Stimulated activated CD4-positive, alpha-beta T cell treated with anti-CD3 and anti-CD28 coated beads, Interleukin-4, amount 100 ng/mL, for 24 hours (primary cell): Measurements from ENCODE around the gene TAF9B.
A peak's percentile ranks its signal among the peaks of the same experiment; 100 is the strongest.
"Not testable (repeated sequence)": the region's sequence is repeated elsewhere in the genome, so short reads cannot be mapped to it uniquely, and the experiment has no call there.

Experiments
- DNase-seq: peaks from one replicate; pipeline ENCODE4 v3.0.0-alpha.2; 2020

The TAF9B gene

GRCh38 chrX:78139160-78140123 is at the start of gene TAF9B:
Gene TAF9B, minus strand, starts transcription at chrX:78139650. Its CDS starts 39 bp downstream, at chrX:78139611.
- DNase-seq, result peak; percentile 83

GRCh38 chrX:78182881-78183280 is 43.4 kb upstream of the TAF9B start:
- no peak for DNase-seq

GRCh38 chrX:78181307-78181706 is 41.9 kb upstream of the TAF9B start:
- no peak for DNase-seq

- no peak for DNase-seq
Observed at GRCh38 chrX:78168065-78168464, 28.6 kb upstream of the TAF9B start.

GRCh38 chrX:78165425-78165824 is 26.0 kb upstream of the TAF9B start:
- DNase-seq, result no peak

GRCh38 chrX:78163175-78163574 is 23.7 kb upstream of the TAF9B start:
- DNase-seq, result not testable (repeated sequence)

- DNase-seq, result not testable (repeated sequence)
Observed at GRCh38 chrX:78160711-78161110, 21.3 kb upstream of the TAF9B start.

- not testable (repeated sequence) for DNase-seq
Observed at GRCh38 chrX:78157846-78158245, 18.4 kb upstream of the TAF9B start.

GRCh38 chrX:78157373-78157772 is 17.9 kb upstream of the TAF9B start:
- not testable (repeated sequence) for DNase-seq

- not testable (repeated sequence) for DNase-seq
Observed at GRCh38 chrX:78147002-78147540, 7.6 kb upstream of the TAF9B start.

GRCh38 chrX:78140206-78140605 is 756 bp upstream of the TAF9B start:
- no peak for DNase-seq

- no peak for DNase-seq
Observed at GRCh38 chrX:78133238-78133960, 6.1 kb downstream of the TAF9B start.

GRCh38 chrX:78131117-78131516 is 8.3 kb downstream of the TAF9B start:
- DNase-seq, result no peak

GRCh38 chrX:78130396-78130795 is 9.1 kb downstream of the TAF9B start:
- DNase-seq, result no peak

GRCh38 chrX:78129714-78130113 is 9.7 kb downstream of the TAF9B start:
- DNase-seq, result no peak

- not testable (repeated sequence) for DNase-seq
Observed at GRCh38 chrX:78125781-78126180, 13.7 kb downstream of the TAF9B start.

- DNase-seq, result no peak
Observed at GRCh38 chrX:78125148-78125547, 14.3 kb downstream of the TAF9B start.

GRCh38 chrX:78124307-78124706 is 15.1 kb downstream of the TAF9B start:
- no peak for DNase-seq

GRCh38 chrX:78123190-78123589 is 16.3 kb downstream of the TAF9B start:
- peak; percentile 54 for DNase-seq

GRCh38 chrX:78119521-78120227 is 19.8 kb downstream of the TAF9B start:
- DNase-seq, result no peak

- no peak for DNase-seq
Observed at GRCh38 chrX:78118628-78119027, 20.8 kb downstream of the TAF9B start.

GRCh38 chrX:78116766-78117165 is 22.7 kb downstream of the TAF9B start:
- DNase-seq, result no peak

- DNase-seq, result no peak
Observed at GRCh38 chrX:78116365-78116764, 23.1 kb downstream of the TAF9B start.
